CD14-positive monocyte (primary cell): ENCODE results near the gene AEN. TPM values are rescaled to one million over a fixed set of nuclear protein-coding genes. Genes with fewer than 3 reads are reported as not detected.

Experiments
- DNase-seq, 3 donors: peaks; one replicate each; pipeline ENCODE4 v3.0.0-alpha.2; 2011 to 2022
- H2AFZ ChIP-seq: 2 replicates; pipeline ENCODE4 v1.6.0; 2012; ENCODE audit warnings: mild to moderate bottlenecking, low read depth, low read length, inconsistent platforms; ENCODE audit not compliant: insufficient read depth, poor library complexity, severe bottlenecking
- H3K27ac ChIP-seq, 2 donors: 1 replicate in 1 of 2; 2 replicates in 1 of 2; pipeline ENCODE4 v1.5.1; 2012 to 2013; ENCODE audit warnings: low read length in 2 of 2, control low read depth in 1 of 2, inconsistent platforms in 1 of 2, low read depth in 1 of 2, mild to moderate bottlenecking in 1 of 2
- H3K27me3 ChIP-seq, 2 donors: one replicate each; pipeline versions ENCODE4 v1.6.0 to v1.6.1; 2011 to 2013; ENCODE audit warnings: low read length in 2 of 2; ENCODE audit not compliant: control insufficient read depth in 2 of 2, insufficient read depth in 2 of 2
- H3K36me3 ChIP-seq, 2 donors: replicated peaks in 1 of 2; 1 replicate in 1 of 2; 2 replicates in 1 of 2; pipeline versions ENCODE4 v1.5.1 to v1.6.1; 2012 to 2013; ENCODE audit warnings: low read length in 2 of 2, control low read depth in 1 of 2, inconsistent platforms in 1 of 2, mild to moderate bottlenecking in 1 of 2; ENCODE audit not compliant: insufficient read depth in 2 of 2, control insufficient read depth in 1 of 2
- H3K4me1 ChIP-seq, 2 donors: 1 replicate in 1 of 2; 2 replicates in 1 of 2; pipeline versions ENCODE4 v1.5.1 to v1.6.1; 2012 to 2013; ENCODE audit warnings: low read length in 2 of 2, control low read depth in 1 of 2, inconsistent platforms in 1 of 2, mild to moderate bottlenecking in 1 of 2, moderate library complexity in 1 of 2; ENCODE audit not compliant: insufficient read depth in 2 of 2, control insufficient read depth in 1 of 2
- H3K4me2 ChIP-seq: replicated peaks from 2 replicates; pipeline ENCODE3; 2012; ENCODE audit warnings: low read length, moderate library complexity, mild to moderate bottlenecking; ENCODE audit not compliant: poor library complexity, severe bottlenecking; ENCODE audit errors: extremely low read depth
- H3K4me3 ChIP-seq, 3 experiments: fragments of 200-600 bp in 1 of 3; sonication (generic) in 1 of 3; replicated peaks in 1 of 3; 1 replicate in 2 of 3; 2 replicates in 1 of 3; pipeline ENCODE4 v1.5.1; 2011 to 2013; ENCODE audit warnings: low read length in 3 of 3, mild to moderate bottlenecking in 3 of 3, control low read depth in 2 of 3, low read depth in 2 of 3, inconsistent platforms in 1 of 3, moderate library complexity in 1 of 3
- H3K79me2 ChIP-seq: 2 replicates; pipeline ENCODE4 v1.6.0; 2012; ENCODE audit warnings: mild to moderate bottlenecking, control low read depth, inconsistent platforms, low read length, moderate library complexity; ENCODE audit not compliant: insufficient read depth
- H3K9ac ChIP-seq: 2 replicates; pipeline ENCODE4 v1.6.0; 2017; ENCODE audit warnings: low read length, mild to moderate bottlenecking; ENCODE audit not compliant: insufficient read depth, poor library complexity, severe bottlenecking
- H3K9me3 ChIP-seq, 2 donors: replicated peaks in 1 of 2; 1 replicate in 1 of 2; 2 replicates in 1 of 2; pipeline versions ENCODE4 v1.5.1 to v1.6.1; 2012 to 2013; ENCODE audit warnings: low read length in 2 of 2, control low read depth in 1 of 2; ENCODE audit not compliant: control insufficient read depth in 1 of 2, insufficient read depth in 1 of 2
- H4K20me1 ChIP-seq: 2 replicates; pipeline ENCODE4 v1.6.0; 2012; ENCODE audit warnings: mild to moderate bottlenecking, low read length, control low read depth, moderate library complexity; ENCODE audit not compliant: insufficient read depth
- H3K27ac Mint-ChIP-seq, 7 donors: one replicate each; pipeline ENCODE4 v1.8.0; 2020; ENCODE audit warnings: mild to moderate bottlenecking in 7 of 7, mixed read lengths in 7 of 7, moderate library complexity in 6 of 7, inconsistent platforms in 2 of 7
- H3K27me3 Mint-ChIP-seq, 3 donors: one replicate each; pipeline ENCODE4 v1.8.0; 2021 to 2022; ENCODE audit warnings: low read depth in 3 of 3, mild to moderate bottlenecking in 3 of 3, mixed read lengths in 3 of 3, moderate library complexity in 3 of 3, inconsistent platforms in 1 of 3
- H3K36me3 Mint-ChIP-seq, 2 donors: one replicate each; pipeline ENCODE4 v1.8.0; 2020; ENCODE audit warnings: mixed read lengths in 2 of 2, inconsistent platforms in 1 of 2, mild to moderate bottlenecking in 1 of 2
- H3K4me1 Mint-ChIP-seq: one replicate; pipeline ENCODE4 v1.8.0; 2020; ENCODE audit warnings: mild to moderate bottlenecking, mixed read lengths
- H3K4me3 Mint-ChIP-seq, 2 donors: one replicate each; pipeline ENCODE4 v1.8.0; 2020; ENCODE audit warnings: mild to moderate bottlenecking in 2 of 2, mixed read lengths in 2 of 2, moderate library complexity in 1 of 2
- H3K9me3 Mint-ChIP-seq, 7 donors: one replicate each; pipeline ENCODE4 v1.8.0; 2020 to 2022; ENCODE audit warnings: mixed read lengths in 7 of 7, mild to moderate bottlenecking in 6 of 7, moderate library complexity in 6 of 7, inconsistent platforms in 2 of 7
- WGBS: methylation state at CpG from one replicate; pipeline ENCODE4 v1.1.5; 2013; ENCODE audit warnings: missing lambda C conversion rate; ENCODE audit not compliant: insufficient coverage; 5-methylcytosine and 5-hydroxymethylcytosine counted together
- intact Hi-C, 2 donors: fragments of 100-400 bp; cut with micrococcal nuclease; formaldehyde crosslinking; loops; one replicate each; pipeline versions ENCODE4 v1.15.0 to v1.15.1; 2023
- polyA plus RNA-seq, 3 donors: library from polyadenylated mRNA; depleted of rRNA in 1 of 3; unstranded in 2 of 3; stranded (reverse) in 1 of 3; fragments of 300-500 nt in 2 of 3; fragments of >200 nt in 1 of 3; fragmentation: Illumina TruSeq in 2 of 3; gene quantifications; 1 replicate in 2 of 3; 2 replicates in 1 of 3; pipeline ENCODE4 v1.2.3, GENCODE V29; 2012 to 2021
- TF ChIP-seq, protein P1 (sequence below): fragments of 200-600 bp; IDR thresholded peaks from one replicate; pipeline ENCODE4 v1.8.0; 2022; ENCODE audit warnings: antibody characterized with exemption, mild to moderate bottlenecking

Gene AEN
- polyA plus RNA-seq, 3 donors, result 4.6 to 10.7 (median 6.3) TPM

DNA sequence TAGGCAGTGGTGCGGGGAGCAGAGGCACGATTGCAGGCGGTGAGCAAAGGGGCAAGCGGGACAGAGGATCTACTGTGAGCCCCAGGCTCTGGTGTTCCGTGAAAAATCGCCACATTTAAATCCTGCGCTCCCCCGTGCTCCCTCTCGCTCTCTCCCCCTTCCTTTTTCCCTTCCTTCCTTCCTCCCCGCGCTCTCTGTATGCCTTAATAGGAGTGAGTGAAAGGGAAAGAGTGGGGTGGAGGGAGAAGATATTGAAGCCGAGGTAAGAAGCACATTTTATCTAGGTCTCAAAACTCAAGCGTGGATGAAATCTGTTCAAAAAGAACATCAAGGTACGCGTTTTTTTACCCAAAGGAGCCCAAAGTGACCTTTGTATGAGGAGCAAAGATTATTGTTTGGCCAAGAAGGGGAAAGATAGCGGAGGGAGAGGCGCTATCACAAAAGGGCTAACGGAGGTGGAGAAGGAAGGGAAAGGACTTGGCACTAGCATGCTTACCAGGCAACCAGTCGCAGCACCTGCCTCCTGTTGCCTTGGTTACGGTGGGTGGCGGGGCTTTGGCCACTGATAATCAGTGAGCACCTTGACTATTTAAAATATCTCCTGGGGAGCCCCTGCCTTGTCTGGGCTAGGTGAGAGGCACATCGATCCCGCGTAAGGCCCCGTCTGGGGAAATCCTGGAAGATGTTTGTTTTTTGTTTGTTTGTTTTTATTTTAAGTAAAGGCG is 14.9 kb upstream of the AEN start:
- H3K4me1 ChIP-seq, result peaks cover 0 to 7% of the 10 kb centered on the region in 2 donors
- no peaks in the 10 kb centered on the region for H3K79me2 ChIP-seq
- 12% methylated on average over 12 of the region's 26 CpGs for WGBS
- no peak overlapping the region for H3K4me3 ChIP-seq
- peaks cover 48 to 67% (median 52%) of the 10 kb centered on the region in 3 donors for H3K27me3 Mint-ChIP-seq
- no peaks in the 10 kb centered on the region for H4K20me1 ChIP-seq
- H3K27ac ChIP-seq, result no peak overlapping the region
- peaks cover 46 to 69% of the 10 kb centered on the region in 2 donors for H3K27me3 ChIP-seq
- no peak overlapping the region for H3K9ac ChIP-seq
- peaks cover 0 to 3% of the 10 kb centered on the region in 2 donors for H3K36me3 Mint-ChIP-seq
- peak overlapping the region in 1 of 2 donors; percentile 87 for H3K4me3 Mint-ChIP-seq
- no peak overlapping the region for H2AFZ ChIP-seq
- no peak overlapping the region for H3K4me2 ChIP-seq
- H3K9me3 Mint-ChIP-seq, result peaks cover 0 to 22% (median 11%) of the 10 kb centered on the region in 7 donors
- intact Hi-C loops, result no loop called here
- no peak for DNase-seq
- H3K36me3 ChIP-seq, result no peaks in the 10 kb centered on the region
- peaks cover 14% of the 10 kb centered on the region for H3K4me1 Mint-ChIP-seq
- TF ChIP-seq, protein P1, sequence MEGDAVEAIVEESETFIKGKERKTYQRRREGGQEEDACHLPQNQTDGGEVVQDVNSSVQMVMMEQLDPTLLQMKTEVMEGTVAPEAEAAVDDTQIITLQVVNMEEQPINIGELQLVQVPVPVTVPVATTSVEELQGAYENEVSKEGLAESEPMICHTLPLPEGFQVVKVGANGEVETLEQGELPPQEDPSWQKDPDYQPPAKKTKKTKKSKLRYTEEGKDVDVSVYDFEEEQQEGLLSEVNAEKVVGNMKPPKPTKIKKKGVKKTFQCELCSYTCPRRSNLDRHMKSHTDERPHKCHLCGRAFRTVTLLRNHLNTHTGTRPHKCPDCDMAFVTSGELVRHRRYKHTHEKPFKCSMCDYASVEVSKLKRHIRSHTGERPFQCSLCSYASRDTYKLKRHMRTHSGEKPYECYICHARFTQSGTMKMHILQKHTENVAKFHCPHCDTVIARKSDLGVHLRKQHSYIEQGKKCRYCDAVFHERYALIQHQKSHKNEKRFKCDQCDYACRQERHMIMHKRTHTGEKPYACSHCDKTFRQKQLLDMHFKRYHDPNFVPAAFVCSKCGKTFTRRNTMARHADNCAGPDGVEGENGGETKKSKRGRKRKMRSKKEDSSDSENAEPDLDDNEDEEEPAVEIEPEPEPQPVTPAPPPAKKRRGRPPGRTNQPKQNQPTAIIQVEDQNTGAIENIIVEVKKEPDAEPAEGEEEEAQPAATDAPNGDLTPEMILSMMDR, result no peak
- H3K27ac Mint-ChIP-seq, result peak overlapping the region in 1 of 7 donors; percentile 23
- H3K9me3 ChIP-seq, result peaks cover 0 to 25% of the 10 kb centered on the region in 2 donors

DNA sequence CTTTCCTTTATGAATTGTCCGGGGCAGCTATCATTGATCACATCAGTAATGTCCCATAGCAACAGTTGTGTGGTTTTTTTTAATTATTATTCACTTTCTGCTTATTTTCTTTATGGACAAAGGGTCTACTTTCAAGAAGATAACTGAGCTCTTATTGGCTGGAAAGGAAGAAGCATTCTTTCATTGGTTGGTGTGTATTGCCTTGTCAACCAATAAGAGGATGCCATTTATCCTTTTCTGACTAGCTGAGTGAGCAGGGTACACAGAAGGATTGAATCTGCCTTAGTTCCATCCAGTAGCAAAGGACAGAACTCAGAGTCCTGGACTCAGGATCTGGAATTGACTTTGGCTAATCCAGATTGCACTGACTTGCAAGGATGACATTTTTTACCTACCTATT is 13.2 kb upstream of the AEN start:
- H3K27ac Mint-ChIP-seq, result no peak overlapping the region
- Histone ChIP-seq H4K20me1 (no peaks in the 10 kb centered on the region), H3K36me3 (no peaks in the 10 kb centered on the region), H3K79me2 (no peaks in the 10 kb centered on the region), H3K27me3 (peaks cover 46 to 67% of the 10 kb centered on the region in 2 donors), H3K9ac (no peak overlapping the region), H3K9me3 (peaks cover 0 to 25% of the 10 kb centered on the region in 2 donors), H3K27ac (no peak overlapping the region), H2AFZ (no peak overlapping the region), H3K4me1 (peaks cover 0 to 7% of the 10 kb centered on the region in 2 donors), H3K4me2 (no peak overlapping the region), H3K4me3 (no peak overlapping the region)
- peaks cover 18% of the 10 kb centered on the region for H3K4me1 Mint-ChIP-seq
- H3K27me3 Mint-ChIP-seq, result peaks cover 45 to 53% (median 46%) of the 10 kb centered on the region in 3 donors
- H3K36me3 Mint-ChIP-seq, result peaks cover 0 to 3% of the 10 kb centered on the region in 2 donors
- TF ChIP-seq, protein P1, result no peak
- no CpG with 5 or more reads among the region's 1 CpG for WGBS
- peaks cover 0 to 22% (median 9%) of the 10 kb centered on the region in 7 donors for H3K9me3 Mint-ChIP-seq
- intact Hi-C loops, result no loop called here
- no peak for DNase-seq
- H3K4me3 Mint-ChIP-seq, result peak overlapping the region in 1 of 2 donors; percentile 44
